ENCODE measurements around the gene NACAD. TPM values are rescaled to one million over a fixed set of nuclear protein-coding genes. Genes with fewer than 3 reads are reported as not detected.

NACAD gene
- total RNA-seq, 2 experiments from 2014 or later: 0.08 to 0.14 TPM

DNA sequence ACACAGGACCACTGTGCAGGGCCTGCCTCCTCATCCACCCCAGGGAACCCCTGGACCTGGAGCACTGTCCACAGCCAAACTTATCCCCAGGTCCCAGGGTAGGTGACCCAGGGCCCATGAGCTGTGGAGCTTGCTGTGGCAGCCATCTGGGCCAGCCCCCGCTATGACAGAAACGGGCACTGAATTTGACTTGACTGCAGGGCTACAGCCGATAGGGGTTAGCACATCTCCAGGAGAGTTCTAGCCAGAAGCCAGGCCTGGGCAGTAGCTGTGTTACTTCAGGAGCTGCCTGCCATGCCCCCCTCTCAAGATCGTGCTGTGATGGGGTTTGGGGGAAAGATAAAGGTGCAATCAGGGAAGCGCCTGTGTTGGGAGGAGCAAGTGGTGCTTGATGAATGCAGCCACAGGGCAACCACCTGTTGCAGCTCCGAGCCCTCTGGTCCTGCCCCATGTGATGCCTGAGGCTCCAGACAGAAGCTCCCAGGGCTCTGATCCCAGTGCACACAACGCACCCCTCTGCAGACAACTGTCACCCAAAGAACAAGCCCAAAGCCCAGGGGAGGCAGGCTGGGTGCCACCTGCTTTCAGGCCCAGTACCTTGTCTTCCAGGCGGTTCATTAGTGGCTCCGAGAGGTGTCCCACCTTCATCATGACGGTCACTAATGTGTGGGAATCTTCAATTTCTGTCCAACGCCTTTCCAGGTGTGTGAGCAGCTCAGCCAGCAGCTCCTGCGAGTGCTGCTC, 16.2 kb upstream of the NACAD start:
- Mint-ChIP-seq H3K4me3 (no peak overlapping the region), H3K27me3 (no peaks in the 10 kb centered on the region), H3K36me3 (ENCODE audit: low read depth) (peaks cover 93% of the 10 kb centered on the region), H3K4me1 (ENCODE audit: low read depth) (peaks cover 34% of the 10 kb centered on the region), H3K9me3 (no peaks in the 10 kb centered on the region), H3K27ac (no peak overlapping the region)
- Histone ChIP-seq H3K27ac (ENCODE audit: low read depth in 1 of 2, low read length in 2 of 2) (no peak overlapping the region), H3K36me3 (ENCODE audit: insufficient read depth, low read length) (peaks cover 93% of the 10 kb centered on the region), H3K4me1 (ENCODE audit: insufficient read depth, low read length) (peaks cover 54% of the 10 kb centered on the region), H3K27me3 (ENCODE audit: control insufficient read depth in 1 of 2, insufficient read depth in 2 of 2, low read length in 2 of 2) (no peaks in the 10 kb centered on the region), H3K4me3 (ENCODE audit: low read length) (no peak overlapping the region), H3K9me3 (ENCODE audit: control insufficient read depth in 1 of 2, insufficient read depth in 1 of 2, low read length in 2 of 2) (no peaks in the 10 kb centered on the region)
- ChIA-PET CTCF (interaction anchor here (1.1 kb wide), 1 partner anchor 31 kb away, joined by 3 read pairs; no protein-coding TSS in a partner anchor), POLR2A (interaction anchor here (1.0 to 1.3 kb wide), 2 partner anchors 103 to 105 kb away, joined by 3 to 4 read pairs; partner anchors contain the start of gene CCM2)
- intact Hi-C loops (cut with DNase I, micrococcal nuclease): no loop called here
- peak in 1 of 14 experiments; percentile 9 for DNase-seq
- TF ChIP-seq, protein P1, sequence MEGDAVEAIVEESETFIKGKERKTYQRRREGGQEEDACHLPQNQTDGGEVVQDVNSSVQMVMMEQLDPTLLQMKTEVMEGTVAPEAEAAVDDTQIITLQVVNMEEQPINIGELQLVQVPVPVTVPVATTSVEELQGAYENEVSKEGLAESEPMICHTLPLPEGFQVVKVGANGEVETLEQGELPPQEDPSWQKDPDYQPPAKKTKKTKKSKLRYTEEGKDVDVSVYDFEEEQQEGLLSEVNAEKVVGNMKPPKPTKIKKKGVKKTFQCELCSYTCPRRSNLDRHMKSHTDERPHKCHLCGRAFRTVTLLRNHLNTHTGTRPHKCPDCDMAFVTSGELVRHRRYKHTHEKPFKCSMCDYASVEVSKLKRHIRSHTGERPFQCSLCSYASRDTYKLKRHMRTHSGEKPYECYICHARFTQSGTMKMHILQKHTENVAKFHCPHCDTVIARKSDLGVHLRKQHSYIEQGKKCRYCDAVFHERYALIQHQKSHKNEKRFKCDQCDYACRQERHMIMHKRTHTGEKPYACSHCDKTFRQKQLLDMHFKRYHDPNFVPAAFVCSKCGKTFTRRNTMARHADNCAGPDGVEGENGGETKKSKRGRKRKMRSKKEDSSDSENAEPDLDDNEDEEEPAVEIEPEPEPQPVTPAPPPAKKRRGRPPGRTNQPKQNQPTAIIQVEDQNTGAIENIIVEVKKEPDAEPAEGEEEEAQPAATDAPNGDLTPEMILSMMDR (IDR thresholded peaks at IDR 0.05): no peak
- ATAC-seq (ENCODE audit: poor library complexity): no peak

DNA sequence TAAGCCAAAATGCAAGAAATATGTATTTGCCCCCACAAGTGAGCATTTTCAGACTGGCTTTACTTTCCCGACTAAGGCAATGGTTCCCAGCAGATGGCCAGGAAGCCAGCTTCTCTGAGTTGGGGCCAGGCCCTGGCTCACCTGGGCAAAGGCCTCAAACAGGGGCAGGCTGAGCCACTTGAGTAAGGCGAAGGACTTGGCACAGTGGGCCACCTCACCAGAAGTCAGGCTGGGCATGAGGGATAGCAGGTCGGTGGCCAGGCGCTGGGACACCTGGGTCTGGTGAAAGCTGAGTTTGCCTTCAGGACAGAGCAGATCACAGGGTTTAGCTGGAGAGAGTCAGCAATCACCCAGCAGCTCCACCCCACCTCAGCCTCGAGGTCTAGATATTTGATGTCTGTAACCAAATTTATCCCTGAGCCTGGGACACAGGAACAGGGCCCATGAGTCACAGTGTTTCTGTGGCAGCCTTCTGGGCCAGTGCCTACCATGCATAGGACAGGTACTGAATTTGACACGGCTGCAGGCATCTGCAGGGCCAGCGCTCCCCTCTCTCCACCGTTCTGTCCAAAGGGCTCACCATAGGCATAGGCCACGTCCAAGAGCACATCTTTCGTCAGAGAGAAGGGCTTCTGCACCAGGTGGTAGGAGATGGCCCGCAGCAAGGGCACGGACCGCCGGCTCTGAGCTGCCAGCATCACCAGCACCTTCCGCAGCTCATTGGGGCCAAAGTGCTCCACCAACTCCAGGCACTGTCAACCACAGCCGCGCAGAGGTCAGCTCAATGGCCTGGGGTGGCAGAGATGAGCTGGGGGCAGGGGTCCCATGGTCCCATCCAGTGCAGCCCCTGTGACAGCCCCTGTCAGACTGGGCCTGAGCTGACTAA, 15.4 kb upstream of the NACAD start:
- peaks cover 47% of the 10 kb centered on the region for H3K4me1 ChIP-seq (ENCODE audit: insufficient read depth, low read length)
- Mint-ChIP-seq H3K36me3 (ENCODE audit: low read depth) (peaks cover 97% of the 10 kb centered on the region), H3K4me1 (ENCODE audit: low read depth) (peaks cover 29% of the 10 kb centered on the region), H3K9me3 (no peaks in the 10 kb centered on the region), H3K27me3 (no peaks in the 10 kb centered on the region), H3K4me3 (no peak overlapping the region), H3K27ac (peak overlapping the region; percentile 24)
- ATAC-seq (ENCODE audit: poor library complexity) (no peak), DNase-seq (peak in 1 of 14 experiments; percentile 5)
- H3K27me3 ChIP-seq (ENCODE audit: control insufficient read depth in 1 of 2, insufficient read depth in 2 of 2, low read length in 2 of 2): no peaks in the 10 kb centered on the region
- no peaks in the 10 kb centered on the region for H3K9me3 ChIP-seq (ENCODE audit: control insufficient read depth in 1 of 2, insufficient read depth in 1 of 2, low read length in 2 of 2)
- H3K27ac ChIP-seq (ENCODE audit: low read depth in 1 of 2, low read length in 2 of 2): no peak overlapping the region
- POLR2A ChIA-PET: interaction anchor here (1.0 to 1.3 kb wide), 2 partner anchors 102 to 105 kb away, joined by 3 to 4 read pairs; partner anchors contain the start of gene CCM2
- intact Hi-C loops (cut with DNase I, micrococcal nuclease): no loop called here
- CTCF ChIA-PET: interaction anchor here (0.5 to 1.1 kb wide), 2 partner anchors 32 to 697 kb away, joined by 3 read pairs; no protein-coding TSS in a partner anchor
- H3K36me3 ChIP-seq (ENCODE audit: insufficient read depth, low read length): peaks cover 99% of the 10 kb centered on the region
- TF ChIP-seq, protein P1 (IDR thresholded peaks at IDR 0.05): no peak
- H3K4me3 ChIP-seq (ENCODE audit: low read length): no peak overlapping the region
